Ammon's horn (tissue), 1 donor: ENCODE results near the gene KIF21B.

Experiments used
- DNase-seq: peaks from one replicate; pipeline ENCODE4 v3.0.0-alpha.2; 2016; ENCODE audit warnings: low spot score

Gene KIF21B

DNA sequence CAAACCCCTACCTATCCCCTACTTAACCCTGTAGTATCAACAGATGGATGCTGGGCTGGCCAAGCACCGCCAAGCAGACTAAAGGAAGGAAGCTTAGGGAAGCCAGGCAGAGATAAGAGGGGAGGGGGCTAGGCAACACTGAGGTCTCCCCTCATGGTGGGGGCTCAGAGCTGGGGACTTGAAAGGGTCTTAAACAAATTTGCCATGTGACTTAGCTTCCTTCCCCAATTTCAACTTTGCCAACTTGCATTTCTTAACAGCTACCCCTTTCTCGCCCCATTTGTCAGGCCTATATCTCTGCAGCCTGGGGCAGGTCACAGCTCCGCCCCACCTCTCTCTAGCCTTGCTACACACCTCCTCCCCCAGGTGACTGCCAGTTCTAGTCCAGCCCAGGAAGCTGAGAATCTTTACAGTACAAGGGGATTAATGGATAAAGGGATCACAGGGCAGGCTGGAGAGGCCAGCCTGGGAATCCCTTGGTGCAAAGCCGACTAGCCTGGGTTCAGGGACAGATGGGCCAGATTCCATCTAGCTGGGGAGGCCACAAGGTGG is 3.4 kb downstream of the KIF21B start:
- DNase-seq, result no peak

DNA sequence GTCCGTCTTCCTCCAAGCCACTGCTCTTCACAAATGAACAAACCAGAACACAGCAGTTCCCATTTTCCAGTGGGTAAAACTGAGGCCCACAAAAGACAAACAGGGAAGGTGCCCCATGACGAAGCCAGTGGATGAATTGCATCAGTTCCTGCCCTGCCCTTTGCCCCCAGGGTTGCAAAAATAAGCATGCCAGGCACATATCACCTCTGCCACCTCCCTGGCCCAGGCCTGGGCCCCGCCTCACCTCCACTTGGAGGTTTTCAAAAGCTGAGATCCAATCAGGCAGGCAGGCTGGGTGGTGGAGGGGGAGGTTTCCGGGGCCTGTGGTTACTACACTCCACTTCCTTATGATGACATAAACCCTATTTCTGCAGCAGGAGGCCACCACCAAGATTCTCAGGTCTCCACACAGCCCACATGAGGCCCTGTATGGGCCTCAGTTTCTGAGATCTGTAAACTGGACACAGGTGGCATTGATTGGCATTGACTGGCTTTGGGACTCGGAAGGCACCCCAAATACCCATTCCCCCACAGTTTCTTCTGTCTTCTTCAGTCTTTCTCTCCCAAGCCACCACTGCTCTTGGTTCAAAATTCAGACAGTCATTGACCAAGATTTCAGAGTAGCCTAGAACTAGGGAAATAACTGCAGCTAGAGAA is 4.1 kb downstream of the KIF21B start:
- DNase-seq, result no peak

DNA sequence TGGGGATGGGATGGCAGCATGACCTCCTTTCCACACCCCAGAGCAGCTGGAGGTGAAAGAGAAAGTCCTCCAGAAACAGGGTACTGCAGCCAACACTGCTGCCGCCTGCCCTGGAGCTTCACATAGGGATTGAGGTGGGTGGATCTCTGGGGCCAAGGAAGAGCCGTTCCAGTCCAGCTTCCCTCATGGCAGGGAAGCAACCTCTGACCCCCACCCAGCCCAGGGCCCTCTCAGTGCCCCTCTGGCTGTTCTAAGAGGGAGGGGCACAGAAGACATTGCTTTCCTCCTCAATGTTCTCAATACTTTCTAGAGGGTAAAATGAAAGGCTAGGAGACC is 5.7 kb downstream of the KIF21B start:
- DNase-seq, result no peak

DNA sequence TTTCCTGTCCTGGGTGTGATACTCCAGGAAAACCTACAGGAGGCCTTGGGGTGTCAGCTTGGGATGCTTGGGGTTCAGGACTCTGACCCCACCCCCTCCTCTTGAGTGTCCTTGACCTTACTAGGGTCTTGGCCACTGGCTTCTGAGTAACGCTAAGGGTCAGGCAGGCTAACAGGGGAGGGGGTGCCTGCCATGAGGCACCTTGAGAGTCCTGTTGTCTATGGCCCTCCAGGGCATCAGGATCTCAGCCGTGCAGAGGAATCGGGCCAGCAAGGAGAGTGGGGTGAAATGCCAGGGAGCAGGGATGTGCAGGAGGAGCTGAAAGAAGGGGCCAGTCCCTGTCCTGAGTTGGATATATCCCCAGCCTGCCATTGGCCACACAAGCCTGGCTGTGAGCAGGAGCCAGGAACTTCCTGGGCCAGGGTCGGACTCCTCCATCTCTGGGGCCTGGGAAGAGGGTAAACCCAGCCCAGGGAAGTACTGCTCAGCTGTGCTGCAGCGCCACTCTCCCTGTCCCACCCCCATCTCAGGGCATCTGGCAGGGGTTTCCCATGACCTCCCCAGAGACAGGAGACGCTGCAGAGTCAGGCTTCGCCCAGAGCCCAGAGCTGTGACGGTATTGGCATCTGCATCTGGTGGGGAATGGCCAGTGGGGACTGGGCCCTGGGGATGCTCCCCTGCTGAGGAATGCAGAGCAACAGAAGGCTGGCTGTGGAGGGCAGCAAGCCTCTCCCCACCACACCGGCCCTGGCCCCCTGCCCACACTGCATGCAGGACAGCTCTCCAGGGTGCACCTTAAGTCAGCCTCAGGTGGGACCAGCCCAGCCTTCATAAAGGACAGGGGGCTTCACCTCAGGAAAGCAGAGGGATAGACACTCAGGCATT is 6.3 kb downstream of the KIF21B start:
- DNase-seq, result no peak

DNA sequence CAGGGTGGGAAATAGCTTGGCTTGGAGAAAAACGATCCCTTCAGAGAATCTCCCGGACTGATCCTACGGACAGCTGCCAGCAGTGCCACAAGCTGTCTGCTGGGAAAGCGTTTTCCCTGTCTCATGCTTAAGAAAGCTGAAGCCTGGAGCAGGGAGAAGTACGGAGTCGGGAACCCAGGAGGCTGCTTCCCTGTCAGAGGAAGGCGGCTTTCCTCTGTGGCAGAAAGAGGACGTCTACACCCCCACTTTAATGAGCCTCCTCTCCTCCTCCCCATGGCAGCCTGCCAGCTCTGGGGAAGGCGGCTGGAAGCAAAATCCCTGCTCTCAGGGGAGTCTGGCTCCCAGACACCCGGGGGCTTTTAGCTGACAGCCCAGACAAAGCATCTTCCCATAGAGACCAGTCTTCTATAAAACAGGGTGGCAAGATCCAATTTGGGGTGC is 7.3 kb downstream of the KIF21B start:
- peak; percentile 65 for DNase-seq

DNA sequence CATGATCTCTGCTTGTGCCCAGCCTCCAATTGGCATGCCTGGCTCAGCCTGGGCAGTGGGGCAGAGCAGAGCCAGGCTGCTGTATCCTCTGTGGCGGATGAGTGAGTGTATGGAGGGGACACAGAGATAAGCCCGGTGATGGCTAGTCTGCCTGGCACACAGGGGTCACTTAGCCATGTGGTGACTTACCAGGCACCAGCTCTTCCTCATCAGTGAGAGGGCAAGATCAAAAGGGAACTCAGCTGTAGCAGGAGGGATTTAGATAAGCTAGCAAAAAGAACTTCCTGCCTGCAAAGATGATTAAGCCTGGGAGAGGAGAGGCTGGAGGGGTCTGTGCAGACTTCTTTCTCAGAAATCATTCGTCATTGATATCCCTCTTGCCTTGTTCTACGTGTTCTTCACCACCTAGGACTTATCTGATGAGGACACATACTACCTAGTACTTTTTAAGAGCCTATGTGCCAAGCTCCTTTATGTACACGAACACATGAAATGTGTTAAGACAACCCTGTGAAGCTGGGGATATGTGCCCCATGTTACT is 7.9 kb downstream of the KIF21B start:
- no peak for DNase-seq

DNA sequence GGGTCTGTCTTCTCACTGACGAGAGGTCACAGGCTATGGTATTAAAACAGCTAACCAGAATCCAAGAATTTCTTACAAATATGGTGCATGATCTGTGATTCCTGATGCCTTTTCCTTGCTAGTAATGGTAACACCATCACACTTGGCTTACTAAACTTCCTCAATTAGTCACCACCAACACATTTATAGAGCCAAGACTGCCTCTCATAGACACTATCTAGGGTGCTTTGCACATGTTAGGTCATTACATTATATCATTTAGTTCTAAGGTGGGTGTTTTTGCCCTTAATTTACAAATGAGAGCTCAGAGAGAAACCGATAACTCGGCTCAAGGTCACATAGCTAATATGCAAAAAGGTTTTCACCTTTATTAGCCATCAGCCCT is 8.7 kb downstream of the KIF21B start:
- DNase-seq, result no peak

DNA sequence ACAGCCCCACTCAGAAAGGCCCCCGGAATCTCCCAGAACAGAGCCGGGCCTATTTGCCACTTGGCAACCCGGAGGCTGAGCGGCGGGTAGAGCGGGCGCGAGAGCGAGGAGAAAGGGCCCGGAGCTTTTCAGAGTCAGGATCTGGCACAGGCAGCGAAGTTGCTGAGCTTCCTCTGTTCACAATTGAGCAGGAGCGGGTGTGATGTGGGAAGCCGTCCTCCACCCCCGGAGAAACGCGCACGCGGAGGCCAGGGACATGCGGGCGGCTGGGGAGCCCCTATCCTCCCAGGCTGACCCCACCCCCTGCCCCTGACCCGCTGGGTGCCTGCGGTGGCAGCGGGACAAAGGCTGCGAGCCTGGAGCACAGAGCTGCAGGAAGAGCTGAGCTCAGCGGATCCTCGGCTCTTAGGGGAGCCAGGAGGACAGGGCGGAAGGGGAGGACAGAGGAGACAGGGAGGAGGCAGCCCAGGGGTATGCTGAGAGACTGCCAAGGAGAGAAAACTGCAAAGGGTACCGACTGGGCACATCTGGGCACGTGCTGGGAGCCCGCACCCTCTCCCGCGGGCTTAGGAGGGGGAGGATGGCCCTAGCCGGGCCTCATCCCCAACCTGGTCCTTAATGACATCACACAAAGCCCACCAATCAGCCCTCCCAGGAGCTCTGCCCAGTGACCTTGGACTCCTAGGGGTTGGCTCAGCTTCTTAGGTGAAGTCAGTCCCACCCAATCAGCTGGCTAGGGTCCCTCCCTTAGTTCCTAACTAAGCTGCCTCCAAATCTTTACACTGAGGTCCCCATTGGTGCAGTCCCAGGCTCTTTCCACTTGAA is 9.3 kb downstream of the KIF21B start:
- DNase-seq, result peak; percentile 73

DNA sequence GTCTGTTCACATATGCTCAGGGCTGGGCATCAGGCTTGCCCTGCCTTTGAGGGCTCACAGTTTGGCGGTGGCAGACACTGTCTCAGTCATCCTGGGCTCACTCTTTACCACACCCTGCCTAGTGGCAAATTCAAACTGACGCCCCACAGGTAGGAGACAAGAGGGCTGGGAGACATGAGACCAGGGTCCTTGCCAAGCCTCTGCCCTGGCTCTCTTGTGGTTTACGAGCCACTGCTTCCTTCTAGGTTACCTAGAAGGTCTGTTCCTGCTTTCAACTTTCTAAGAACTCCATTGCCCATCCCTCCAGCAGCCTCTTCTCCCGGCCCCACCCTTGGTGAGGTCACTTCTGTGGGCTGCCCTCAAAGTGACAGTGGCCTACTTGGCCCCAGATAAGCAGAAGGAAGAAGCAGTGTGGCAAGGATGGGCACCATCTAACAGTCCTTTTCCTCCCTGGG is 10.5 kb downstream of the KIF21B start:
- no peak for DNase-seq

DNA sequence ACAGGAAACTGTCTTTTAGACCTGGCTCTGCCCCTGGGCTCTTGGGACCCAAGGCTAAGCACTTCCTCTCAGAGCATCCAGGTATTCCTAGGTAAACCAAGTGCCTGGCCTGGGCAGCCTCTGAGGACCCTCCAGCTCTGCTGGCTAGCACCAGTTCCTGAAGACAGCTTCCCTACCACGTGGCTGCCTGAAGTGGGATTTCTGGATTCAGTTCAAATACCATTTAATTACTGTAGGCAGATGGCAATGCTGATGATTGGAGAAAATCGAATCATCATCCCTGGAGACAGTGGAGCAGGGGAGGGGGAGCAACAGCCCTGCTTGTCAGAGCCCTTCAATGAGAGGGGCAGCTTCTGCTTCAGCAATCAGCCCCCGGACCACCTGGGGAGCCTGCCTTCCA is 11.9 kb downstream of the KIF21B start:
- DNase-seq, result no peak

DNA sequence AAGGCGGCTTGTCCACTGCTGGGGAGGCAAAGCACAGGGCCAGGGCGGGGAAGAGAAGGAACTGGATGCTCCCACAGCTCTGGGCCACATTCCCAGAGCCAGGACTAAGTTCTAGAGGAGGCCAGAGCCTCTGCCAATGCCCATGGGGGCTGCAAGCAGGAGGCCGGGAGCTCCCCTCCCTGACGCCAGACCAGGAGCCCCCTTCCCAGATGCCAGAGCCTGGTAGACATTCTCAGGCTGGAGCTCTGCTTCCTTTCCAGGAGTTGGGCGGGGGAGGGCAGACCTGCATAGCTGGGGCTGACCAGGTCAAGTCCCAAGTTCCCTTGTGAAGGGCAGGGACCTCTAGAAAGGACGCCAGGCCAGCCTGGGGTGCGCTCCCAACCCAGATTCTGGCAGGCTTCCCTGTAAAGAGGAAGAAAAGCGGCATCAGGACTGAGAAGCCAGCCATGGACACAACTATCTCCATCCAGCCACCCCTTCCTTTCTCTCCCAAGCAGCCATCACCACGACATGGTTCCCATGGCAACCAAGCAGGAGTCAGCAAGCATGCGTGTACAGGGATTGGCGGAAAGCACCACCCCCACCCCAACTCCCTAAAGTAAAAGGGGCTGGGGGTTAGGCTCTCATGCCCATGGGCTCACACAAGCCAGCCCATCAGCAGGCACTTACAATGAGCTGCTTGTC is 13.4 kb downstream of the KIF21B start:
- peak; percentile 77 for DNase-seq

DNA sequence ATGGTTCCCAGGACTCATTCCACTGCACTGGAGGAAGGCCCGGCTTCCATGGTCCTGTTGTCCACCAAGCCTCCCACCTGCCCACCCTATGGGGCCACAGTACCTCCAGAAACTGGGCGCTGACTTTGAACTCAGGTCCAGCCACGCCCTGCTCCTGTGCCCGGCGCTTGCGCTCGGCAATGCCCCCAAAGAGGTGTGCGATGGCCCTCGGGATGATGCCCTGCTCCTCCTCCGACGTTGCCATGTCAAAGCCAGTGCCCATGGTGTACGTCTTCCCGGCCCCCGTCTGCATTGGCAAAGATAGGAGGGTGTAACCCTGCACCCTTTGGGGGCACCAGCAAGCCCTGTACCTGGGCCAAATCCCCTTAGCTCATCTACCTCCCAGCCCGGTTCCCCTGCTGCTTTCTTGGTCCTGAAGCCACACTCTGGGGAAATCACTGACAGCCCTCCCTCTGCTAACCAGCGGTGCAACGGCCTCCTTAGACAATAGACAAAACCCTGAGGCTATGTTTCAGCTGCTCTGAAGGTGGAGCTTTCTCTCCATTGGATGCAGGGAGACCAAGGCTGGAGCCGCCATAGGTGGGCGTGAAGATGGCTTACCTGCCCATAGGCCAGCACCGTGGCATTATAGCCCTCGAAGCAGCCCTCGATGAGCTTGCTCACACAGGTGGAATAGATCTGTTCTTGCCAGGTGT is 14.7 kb downstream of the KIF21B start:
- DNase-seq, result no peak

DNA sequence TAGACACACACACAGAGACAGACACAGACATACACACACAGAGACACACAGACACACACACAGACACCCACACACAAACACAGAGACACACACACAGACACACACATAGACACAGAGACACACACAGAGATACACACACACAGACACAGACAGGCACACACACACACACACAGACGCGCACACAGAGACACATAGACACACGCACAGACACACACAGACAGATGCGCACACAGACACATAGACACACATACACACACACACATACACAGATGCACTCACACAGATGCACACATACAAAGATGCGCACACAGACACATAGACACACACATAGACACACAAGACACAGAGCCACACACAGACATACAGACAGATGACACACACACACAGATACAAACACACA is 16.0 kb downstream of the KIF21B start:
- no peak for DNase-seq

DNA sequence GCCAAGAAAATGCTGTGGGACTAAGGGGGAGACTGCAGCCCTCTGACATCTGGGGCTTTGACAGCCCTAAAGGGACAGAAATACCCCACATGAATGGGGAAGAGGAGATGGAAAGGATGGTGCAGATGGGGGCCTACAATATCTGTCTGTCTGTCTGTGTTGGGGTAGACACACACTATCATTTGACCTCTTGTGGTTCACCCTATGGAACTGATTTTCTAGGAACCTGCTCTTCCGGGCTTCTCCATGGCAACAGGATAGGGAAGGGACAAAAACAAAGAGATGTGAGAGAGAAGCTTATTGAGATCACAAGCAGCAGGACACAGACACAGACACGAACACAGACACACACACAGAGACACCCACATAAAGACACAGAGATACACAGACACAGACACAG is 17.1 kb downstream of the KIF21B start:
- no peak for DNase-seq

DNA sequence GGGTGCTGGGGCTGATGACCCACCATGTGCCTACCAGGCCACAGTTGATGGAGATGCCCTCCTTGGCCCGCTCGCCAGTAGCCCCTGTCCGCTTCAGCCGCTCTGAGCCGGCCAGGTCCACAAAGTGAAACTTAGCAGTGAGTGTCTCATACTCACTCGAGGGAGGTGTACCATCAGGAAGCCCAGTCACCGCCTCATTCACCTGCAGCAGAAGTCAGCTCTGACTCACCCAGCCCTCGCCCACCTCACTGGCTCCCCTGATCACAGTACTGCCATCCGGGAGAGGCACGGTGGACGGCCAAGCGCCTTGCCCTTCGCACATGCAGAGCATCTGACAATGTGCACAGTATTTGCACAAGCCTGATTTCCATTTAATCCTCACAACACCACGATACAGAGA is 18.8 kb downstream of the KIF21B start:
- no peak for DNase-seq

DNA sequence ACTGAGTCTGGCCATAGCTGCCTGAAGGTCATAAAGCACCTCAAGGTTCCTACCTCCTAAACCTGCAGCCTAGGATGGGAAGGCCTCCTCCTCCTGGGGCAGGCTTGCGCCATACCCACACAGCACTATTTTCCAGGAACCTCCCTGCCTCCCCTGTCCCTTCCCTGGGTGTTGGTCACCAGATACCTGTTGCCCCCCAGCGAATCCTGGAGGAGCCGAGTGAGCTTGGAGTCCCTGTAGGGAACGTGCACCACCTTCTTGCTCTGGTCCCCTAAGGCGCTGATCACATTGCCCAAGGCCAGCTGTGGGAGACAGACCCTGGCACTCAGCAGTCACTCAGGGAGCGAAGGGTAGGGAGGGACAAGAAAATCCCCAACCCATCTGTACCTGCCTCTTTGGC is 19.4 kb downstream of the KIF21B start:
- DNase-seq, result no peak

DNA sequence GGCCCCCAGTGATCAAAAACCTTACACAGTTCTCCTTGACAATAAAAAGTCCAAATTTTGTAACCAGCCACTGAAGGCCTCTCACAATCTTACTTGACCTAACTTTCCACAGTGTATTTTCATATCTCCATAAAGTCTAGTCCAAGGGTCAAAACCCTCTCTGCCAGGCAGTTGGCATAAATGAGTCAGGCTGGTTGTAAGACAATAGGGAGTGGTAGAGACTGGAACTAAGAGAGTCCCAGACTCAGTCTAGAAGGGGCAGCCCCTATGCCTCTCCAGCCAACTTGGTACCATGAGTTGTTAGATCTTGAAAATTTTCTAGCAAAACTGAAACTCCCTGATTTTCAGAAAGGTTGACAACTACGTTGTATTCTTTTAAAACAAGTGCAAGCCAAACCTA is 21.0 kb downstream of the KIF21B start:
- DNase-seq, result no peak

DNA sequence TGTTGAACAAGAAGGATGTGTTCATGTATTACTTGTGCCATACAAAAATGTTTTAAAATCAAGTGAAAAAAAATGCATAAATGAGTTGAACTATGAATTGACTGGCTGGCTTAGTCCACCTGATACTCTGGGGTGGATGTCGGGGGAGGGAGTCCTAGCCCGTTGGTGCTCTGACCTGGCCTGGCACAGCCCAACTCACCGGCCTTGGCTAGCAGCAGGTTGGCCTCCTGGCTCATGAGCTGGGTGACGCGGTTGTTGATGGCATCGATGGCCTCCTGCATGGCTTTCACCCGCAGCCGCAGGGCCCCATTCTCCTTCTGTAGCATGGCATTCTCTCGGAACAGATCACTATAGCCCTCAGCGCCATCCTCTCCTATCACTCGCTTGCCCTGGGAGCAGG is 21.6 kb downstream of the KIF21B start:
- no peak for DNase-seq

DNA sequence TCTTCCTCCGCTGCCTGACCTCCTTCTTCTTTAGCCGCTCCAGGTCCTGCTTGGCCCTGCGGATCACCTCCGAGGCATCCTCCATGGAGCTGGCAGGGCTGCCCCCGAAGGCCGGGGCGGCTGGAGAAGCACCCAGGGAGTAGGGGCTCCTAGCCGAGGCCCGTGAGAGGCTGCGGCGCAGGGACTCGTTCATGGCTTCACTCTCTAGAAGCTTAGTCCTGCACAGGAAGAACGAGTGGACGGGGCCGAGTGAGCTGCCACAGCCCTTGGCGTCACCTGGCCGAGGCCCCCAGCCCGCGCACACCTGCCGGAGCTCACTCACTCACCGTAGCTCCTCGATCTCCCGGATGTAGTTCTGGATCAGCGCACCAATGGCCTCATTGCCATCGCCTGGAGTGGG is 23.1 kb downstream of the KIF21B start:
- DNase-seq, result no peak

DNA sequence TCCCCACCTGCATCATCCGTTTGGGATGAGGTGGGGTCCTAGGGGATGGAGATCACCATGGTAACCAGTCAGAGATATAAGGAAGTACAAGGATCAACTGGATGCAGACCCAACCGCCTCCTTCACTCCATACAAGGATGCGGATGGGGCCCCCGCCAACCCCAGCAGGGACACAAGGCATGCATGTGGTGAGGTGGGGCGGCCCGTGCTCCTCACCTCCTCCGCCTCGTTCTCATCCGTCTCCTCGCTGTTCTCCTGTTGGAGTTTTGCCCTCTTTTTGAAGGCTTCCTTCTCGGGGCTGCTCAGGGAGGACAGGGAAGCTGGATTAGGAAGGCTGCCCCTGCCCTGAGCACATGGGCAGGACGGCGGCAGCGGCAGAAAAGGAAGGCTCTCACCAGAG is 23.8 kb downstream of the KIF21B start:
- DNase-seq, result no peak

DNA sequence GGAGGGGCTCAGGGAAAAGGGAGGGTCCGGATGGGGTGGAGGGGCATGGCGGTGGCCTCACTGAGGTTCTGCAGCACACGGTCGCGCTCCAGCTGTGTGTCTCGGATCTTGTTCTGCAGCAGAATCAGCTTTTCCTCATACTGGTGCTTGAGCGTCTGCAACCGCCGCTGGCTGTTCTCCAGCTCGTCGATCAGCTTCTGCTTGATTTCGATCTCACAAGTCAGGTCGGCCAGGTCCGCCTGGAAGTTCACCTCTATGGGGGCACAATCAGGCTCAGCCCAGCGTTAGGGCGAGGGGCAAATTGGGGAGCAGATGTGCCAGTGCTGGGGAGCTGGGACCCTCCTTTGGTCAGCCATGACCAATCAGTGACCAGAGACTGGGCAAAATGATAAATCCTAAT is 25.2 kb downstream of the KIF21B start:
- DNase-seq, result no peak
